HG02973 (cell line): ENCODE measurements around the gene TRIM44.
"Not testable (repeated sequence)": the region's sequence is repeated elsewhere in the genome, so short reads cannot be mapped to it uniquely, and the experiment has no call there.

Experiments
- ATAC-seq: cut with Tn5 transposase; IDR thresholded peaks from one replicate; pipeline ENCODE4 v1.9.1; 2021; ENCODE audit warnings: moderate library complexity; ENCODE audit not compliant: unreplicated experiment

The TRIM44 gene

GRCh38 chr11:35846874-35847273 lies 184.3 kb downstream of the TRIM44 start:
- ATAC-seq = no peak

GRCh38 chr11:35847473-35847872 lies 184.9 kb downstream of the TRIM44 start:
- no peak for ATAC-seq

DNA sequence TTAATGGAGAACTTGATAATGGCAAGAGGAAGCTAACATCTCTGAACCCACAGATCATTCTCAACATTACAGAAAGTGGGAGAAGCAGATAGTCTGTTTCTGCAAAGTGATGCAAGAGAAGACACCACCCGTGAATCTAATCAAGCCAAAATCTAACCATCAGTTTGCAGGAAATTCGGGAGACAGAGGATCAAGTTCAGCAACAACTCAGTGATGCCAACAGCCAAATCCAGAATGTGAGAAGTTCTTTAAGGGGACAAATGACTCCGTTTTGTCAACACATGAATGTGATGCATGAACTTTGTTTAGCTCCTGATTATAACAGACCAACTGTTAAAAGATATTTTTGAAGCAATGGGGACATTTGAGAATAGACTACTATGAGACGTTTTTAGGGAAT lies 186.0 kb downstream of the TRIM44 start:
- ATAC-seq = no peak

DNA sequence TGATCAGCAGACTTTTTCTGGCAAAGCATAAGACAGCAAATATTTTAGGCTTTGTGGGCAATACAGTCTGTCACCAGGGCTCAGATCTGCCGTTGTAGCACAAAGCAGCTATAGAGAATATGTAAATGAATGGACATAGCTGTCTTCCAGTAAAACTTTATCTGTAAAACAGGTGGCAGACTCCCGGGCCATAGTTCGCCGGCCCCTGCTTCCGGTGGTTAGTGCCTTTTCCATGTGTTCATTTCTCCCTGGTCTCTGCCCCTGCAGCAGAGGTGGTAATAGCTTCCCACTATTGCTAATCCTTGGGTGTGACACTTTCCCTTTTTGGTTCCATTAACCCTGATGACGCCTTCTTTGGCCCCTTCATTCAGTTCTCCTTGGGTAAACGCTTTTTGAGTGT lies 187.6 kb downstream of the TRIM44 start:
- no peak for ATAC-seq

DNA sequence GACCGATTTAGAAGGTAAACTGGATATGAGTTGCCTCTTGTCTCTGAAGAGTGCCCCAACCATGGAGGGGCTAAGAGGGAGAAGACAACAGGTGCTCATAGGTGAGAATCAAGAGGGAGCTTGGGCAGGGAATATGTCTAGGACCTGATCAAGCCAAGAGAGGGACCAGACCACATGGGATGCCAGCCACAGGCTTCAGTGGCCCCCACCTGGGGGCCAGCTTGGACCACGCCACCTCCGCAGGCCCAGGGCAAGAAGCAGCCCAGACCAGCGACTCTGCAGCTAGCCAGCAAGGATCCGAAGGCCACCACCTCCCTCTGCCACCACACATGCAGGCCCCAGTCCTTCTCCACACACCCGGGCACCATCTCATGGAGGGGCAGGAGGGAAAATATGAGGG lies 188.8 kb downstream of the TRIM44 start:
- ATAC-seq = no peak

DNA sequence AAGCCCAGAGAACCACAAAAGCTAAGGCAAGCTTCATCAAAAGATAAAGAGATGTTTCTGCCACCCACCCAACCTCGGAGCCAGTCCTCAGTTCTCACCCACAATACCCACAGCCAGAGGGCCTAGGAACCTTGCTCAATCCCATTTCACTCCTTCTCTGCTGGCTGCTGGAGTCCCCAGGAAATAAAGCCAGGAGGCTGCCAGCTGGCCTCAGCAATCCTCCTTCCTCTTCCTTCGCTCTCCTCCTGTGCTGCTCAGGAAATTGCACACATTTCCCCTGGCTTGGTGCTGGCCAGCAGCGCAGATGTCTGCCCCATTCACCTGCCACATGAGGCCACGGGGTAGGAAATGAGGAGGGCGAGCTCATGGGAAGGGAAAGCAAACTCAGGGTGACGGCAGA lies 189.5 kb downstream of the TRIM44 start:
- no peak for ATAC-seq

- no peak for ATAC-seq
Measured at GRCh38 chr11:35853971-35854370, 191.4 kb downstream of the TRIM44 start.

DNA sequence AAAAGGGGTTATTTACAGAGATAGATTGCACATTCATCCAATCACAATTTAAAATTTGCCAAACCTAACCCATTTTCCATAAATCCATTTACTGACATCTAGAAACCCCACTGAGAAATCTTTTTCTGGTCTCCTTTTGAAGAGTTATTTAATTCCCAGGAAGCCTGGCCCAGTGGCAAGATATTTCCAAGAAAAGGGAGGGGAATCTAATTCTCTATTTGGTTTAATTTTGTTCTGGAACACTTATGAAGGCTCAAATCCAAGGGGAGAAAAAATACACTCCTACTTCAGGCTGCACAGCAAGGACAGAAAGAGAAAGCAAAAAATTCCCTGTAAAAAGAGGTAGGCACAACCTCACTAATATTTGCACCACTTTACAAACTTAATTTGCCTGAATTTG lies 193.1 kb downstream of the TRIM44 start:
- no peak for ATAC-seq

DNA sequence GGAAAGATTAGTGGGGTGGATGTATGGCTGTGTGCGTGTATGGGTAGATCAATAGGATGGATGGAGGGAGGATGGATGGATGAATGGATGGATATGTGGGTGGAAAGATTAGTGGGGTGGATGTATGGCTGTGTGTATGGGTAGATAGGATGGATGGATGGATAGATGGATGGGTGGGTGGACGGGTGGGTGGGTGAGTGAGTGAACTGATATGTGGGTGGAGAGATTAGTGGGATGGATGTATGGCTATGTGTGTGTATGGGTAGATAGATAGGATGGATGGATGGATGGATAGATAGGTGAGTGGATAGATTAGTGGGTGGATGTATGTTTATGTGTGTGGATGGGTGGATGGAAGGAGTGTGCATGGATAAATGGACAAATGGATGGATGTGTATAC lies 193.7 kb downstream of the TRIM44 start:
- no peak for ATAC-seq

DNA sequence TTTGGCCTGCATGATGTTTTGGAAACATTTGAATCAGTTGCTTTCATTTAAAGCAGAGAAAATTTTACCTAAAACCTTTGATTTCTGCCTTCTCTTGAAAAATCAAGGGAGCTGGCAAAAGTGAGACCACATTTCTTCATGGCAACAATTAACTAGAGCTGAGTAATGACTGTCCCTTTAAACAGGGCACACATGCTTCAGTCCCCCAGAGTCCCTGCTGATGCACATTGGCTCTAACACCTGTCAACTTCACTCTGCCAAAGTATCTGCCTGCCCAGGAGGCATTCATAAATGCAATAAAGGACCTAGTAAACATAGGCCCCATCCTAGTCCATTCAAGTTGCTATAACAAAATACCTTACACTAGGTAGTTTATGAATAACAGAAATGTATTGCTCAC lies 194.2 kb downstream of the TRIM44 start:
- no peak for ATAC-seq

GRCh38 chr11:35857922-35858321 lies 195.3 kb downstream of the TRIM44 start:
- ATAC-seq = no peak

GRCh38 chr11:35859301-35859700 lies 196.7 kb downstream of the TRIM44 start:
- ATAC-seq = no peak

GRCh38 chr11:35860194-35860593 lies 197.6 kb downstream of the TRIM44 start:
- ATAC-seq = not testable (repeated sequence)

GRCh38 chr11:35861191-35861590 lies 198.6 kb downstream of the TRIM44 start:
- ATAC-seq = no peak

- ATAC-seq = no peak
Measured at GRCh38 chr11:35862666-35863065, 200.1 kb downstream of the TRIM44 start.

GRCh38 chr11:35864131-35864530 lies 201.6 kb downstream of the TRIM44 start:
- ATAC-seq = no peak

- ATAC-seq = no peak
Measured at GRCh38 chr11:35866601-35867000, 204.0 kb downstream of the TRIM44 start.
